WTC11 (cell line): ENCODE measurements around the gene TRAP1.

ENCODE experiments used
- ATF1 ChIP-seq: sonication (generic); formaldehyde crosslinking; IDR thresholded peaks from 2 replicates; pipeline ENCODE4 v1.8.1; 2023; ENCODE audit warnings: mild to moderate bottlenecking, moderate library complexity, missing genetic modification reagents
- GABPB1 ChIP-seq: sonication (generic); formaldehyde crosslinking; IDR thresholded peaks from 2 replicates; pipeline ENCODE4 v1.8.1; 2023; ENCODE audit warnings: mild to moderate bottlenecking, missing genetic modification reagents
- NFE2L1 ChIP-seq: sonication (generic); formaldehyde crosslinking; IDR thresholded peaks from 2 replicates; pipeline ENCODE4 v1.8.1; 2023; ENCODE audit warnings: missing genetic modification reagents
- NR2C2 ChIP-seq: sonication (generic); formaldehyde crosslinking; IDR thresholded peaks from 2 replicates; pipeline ENCODE4 v1.8.0; 2022; ENCODE audit warnings: mild to moderate bottlenecking, missing genetic modification reagents
- ZNF121 ChIP-seq: sonication (generic); formaldehyde crosslinking; IDR thresholded peaks from 2 replicates; pipeline ENCODE4 v1.8.0; 2023; ENCODE audit warnings: missing genetic modification reagents
- TF ChIP-seq, protein P1 (sequence below): fragments of 200-600 bp; IDR thresholded peaks from 2 replicates; pipeline ENCODE4 v1.8.0; 2022; ENCODE audit warnings: antibody characterized with exemption
- TF ChIP-seq, protein P2 (sequence below): sonication (generic); formaldehyde crosslinking; IDR thresholded peaks from 2 replicates; pipeline ENCODE4 v1.8.1; 2022; ENCODE audit warnings: low read depth, mild to moderate bottlenecking, moderate library complexity, missing genetic modification reagents, borderline replicate concordance
- TF ChIP-seq, protein P3 (sequence below): fragments of 250-450 bp; sonication (Bioruptor Pico); IDR thresholded peaks from 2 replicates; pipeline ENCODE4 v1.8.0; 2021; ENCODE audit warnings: mild to moderate bottlenecking
- TF ChIP-seq, protein P4 (sequence below): sonication (generic); formaldehyde crosslinking; IDR thresholded peaks from 2 replicates; pipeline ENCODE4 v1.8.1; 2022; ENCODE audit warnings: mild to moderate bottlenecking, missing genetic modification reagents, moderate library complexity, borderline replicate concordance
- TF ChIP-seq, protein P5 (sequence below): sonication (generic); formaldehyde crosslinking; IDR thresholded peaks from 2 replicates; pipeline ENCODE4 v1.8.0; 2022; ENCODE audit warnings: mild to moderate bottlenecking, missing genetic modification reagents
- TF ChIP-seq, protein P6 (sequence below): sonication (generic); formaldehyde crosslinking; IDR thresholded peaks from 2 replicates; pipeline ENCODE4 v1.8.1; 2023; ENCODE audit warnings: mild to moderate bottlenecking, missing genetic modification reagents, moderate library complexity
- TF ChIP-seq, protein P7 (sequence below): sonication (generic); formaldehyde crosslinking; IDR thresholded peaks from 2 replicates; pipeline ENCODE4 v1.8.0; 2022; ENCODE audit warnings: mild to moderate bottlenecking, missing genetic modification reagents
- TF ChIP-seq, protein P8 (sequence below): sonication (generic); formaldehyde crosslinking; conservative IDR thresholded peaks from 2 replicates; pipeline ENCODE4 v1.8.1; 2022; ENCODE audit warnings: mild to moderate bottlenecking, missing genetic modification reagents

DNA sequence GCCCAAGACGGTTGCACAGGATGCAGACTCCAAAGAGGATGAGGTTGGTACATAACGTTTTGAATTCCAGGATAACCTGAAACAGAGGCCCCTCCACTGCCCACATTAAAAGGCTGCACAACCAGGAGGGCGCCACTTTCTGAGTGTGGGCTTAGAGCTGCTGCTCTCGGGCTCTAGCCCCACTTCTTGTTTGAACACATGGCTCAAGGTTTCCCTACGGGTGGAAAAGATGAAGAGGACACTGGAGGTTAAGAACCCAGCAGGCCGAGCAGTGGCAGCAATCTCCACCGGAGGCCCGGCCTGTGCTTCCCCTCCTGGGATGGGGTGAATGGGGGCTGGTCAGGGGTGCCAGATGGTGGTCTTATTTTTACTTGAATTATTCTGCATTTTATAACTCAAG is 8.0 kb upstream of the TRAP1 start:
- TF ChIP-seq NR2C2 (CRISPR knock-in tag) = no peak
- no peak for TF ChIP-seq ATF1 (CRISPR knock-in tag)
- TF ChIP-seq, protein P1, sequence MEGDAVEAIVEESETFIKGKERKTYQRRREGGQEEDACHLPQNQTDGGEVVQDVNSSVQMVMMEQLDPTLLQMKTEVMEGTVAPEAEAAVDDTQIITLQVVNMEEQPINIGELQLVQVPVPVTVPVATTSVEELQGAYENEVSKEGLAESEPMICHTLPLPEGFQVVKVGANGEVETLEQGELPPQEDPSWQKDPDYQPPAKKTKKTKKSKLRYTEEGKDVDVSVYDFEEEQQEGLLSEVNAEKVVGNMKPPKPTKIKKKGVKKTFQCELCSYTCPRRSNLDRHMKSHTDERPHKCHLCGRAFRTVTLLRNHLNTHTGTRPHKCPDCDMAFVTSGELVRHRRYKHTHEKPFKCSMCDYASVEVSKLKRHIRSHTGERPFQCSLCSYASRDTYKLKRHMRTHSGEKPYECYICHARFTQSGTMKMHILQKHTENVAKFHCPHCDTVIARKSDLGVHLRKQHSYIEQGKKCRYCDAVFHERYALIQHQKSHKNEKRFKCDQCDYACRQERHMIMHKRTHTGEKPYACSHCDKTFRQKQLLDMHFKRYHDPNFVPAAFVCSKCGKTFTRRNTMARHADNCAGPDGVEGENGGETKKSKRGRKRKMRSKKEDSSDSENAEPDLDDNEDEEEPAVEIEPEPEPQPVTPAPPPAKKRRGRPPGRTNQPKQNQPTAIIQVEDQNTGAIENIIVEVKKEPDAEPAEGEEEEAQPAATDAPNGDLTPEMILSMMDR = no peak
- TF ChIP-seq, protein P2, sequence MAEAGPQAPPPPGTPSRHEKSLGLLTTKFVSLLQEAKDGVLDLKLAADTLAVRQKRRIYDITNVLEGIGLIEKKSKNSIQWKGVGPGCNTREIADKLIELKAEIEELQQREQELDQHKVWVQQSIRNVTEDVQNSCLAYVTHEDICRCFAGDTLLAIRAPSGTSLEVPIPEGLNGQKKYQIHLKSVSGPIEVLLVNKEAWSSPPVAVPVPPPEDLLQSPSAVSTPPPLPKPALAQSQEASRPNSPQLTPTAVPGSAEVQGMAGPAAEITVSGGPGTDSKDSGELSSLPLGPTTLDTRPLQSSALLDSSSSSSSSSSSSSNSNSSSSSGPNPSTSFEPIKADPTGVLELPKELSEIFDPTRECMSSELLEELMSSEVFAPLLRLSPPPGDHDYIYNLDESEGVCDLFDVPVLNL = no peak
- TF ChIP-seq GABPB1 = no peak
- TF ChIP-seq, protein P3, sequence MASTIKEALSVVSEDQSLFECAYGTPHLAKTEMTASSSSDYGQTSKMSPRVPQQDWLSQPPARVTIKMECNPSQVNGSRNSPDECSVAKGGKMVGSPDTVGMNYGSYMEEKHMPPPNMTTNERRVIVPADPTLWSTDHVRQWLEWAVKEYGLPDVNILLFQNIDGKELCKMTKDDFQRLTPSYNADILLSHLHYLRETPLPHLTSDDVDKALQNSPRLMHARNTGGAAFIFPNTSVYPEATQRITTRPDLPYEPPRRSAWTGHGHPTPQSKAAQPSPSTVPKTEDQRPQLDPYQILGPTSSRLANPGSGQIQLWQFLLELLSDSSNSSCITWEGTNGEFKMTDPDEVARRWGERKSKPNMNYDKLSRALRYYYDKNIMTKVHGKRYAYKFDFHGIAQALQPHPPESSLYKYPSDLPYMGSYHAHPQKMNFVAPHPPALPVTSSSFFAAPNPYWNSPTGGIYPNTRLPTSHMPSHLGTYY = no peak
- no peak for TF ChIP-seq ZNF121 (CRISPR knock-in tag)
- TF ChIP-seq, protein P4, sequence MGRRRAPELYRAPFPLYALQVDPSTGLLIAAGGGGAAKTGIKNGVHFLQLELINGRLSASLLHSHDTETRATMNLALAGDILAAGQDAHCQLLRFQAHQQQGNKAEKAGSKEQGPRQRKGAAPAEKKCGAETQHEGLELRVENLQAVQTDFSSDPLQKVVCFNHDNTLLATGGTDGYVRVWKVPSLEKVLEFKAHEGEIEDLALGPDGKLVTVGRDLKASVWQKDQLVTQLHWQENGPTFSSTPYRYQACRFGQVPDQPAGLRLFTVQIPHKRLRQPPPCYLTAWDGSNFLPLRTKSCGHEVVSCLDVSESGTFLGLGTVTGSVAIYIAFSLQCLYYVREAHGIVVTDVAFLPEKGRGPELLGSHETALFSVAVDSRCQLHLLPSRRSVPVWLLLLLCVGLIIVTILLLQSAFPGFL (CRISPR knock-in tag) = no peak
- TF ChIP-seq, protein P5, sequence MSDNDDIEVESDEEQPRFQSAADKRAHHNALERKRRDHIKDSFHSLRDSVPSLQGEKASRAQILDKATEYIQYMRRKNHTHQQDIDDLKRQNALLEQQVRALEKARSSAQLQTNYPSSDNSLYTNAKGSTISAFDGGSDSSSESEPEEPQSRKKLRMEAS (CRISPR knock-in tag) = no peak
- TF ChIP-seq, protein P6, sequence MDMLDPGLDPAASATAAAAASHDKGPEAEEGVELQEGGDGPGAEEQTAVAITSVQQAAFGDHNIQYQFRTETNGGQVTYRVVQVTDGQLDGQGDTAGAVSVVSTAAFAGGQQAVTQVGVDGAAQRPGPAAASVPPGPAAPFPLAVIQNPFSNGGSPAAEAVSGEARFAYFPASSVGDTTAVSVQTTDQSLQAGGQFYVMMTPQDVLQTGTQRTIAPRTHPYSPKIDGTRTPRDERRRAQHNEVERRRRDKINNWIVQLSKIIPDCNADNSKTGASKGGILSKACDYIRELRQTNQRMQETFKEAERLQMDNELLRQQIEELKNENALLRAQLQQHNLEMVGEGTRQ (CRISPR knock-in tag) = no peak
- TF ChIP-seq, protein P7, sequence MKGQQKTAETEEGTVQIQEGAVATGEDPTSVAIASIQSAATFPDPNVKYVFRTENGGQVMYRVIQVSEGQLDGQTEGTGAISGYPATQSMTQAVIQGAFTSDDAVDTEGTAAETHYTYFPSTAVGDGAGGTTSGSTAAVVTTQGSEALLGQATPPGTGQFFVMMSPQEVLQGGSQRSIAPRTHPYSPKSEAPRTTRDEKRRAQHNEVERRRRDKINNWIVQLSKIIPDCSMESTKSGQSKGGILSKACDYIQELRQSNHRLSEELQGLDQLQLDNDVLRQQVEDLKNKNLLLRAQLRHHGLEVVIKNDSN = no peak
- TF ChIP-seq, protein P8, sequence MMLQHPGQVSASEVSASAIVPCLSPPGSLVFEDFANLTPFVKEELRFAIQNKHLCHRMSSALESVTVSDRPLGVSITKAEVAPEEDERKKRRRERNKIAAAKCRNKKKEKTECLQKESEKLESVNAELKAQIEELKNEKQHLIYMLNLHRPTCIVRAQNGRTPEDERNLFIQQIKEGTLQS = no peak
- TF ChIP-seq NFE2L1 = no peak
